ENCODE data around the gene SHISA8. TPM values are rescaled to one million over a fixed set of nuclear protein-coding genes. Genes with fewer than 3 reads are reported as not detected.

SHISA8 gene
- total and polyA plus RNA-seq, 12 donors = 0.16 to 4.6 (median 1.4) TPM

DNA sequence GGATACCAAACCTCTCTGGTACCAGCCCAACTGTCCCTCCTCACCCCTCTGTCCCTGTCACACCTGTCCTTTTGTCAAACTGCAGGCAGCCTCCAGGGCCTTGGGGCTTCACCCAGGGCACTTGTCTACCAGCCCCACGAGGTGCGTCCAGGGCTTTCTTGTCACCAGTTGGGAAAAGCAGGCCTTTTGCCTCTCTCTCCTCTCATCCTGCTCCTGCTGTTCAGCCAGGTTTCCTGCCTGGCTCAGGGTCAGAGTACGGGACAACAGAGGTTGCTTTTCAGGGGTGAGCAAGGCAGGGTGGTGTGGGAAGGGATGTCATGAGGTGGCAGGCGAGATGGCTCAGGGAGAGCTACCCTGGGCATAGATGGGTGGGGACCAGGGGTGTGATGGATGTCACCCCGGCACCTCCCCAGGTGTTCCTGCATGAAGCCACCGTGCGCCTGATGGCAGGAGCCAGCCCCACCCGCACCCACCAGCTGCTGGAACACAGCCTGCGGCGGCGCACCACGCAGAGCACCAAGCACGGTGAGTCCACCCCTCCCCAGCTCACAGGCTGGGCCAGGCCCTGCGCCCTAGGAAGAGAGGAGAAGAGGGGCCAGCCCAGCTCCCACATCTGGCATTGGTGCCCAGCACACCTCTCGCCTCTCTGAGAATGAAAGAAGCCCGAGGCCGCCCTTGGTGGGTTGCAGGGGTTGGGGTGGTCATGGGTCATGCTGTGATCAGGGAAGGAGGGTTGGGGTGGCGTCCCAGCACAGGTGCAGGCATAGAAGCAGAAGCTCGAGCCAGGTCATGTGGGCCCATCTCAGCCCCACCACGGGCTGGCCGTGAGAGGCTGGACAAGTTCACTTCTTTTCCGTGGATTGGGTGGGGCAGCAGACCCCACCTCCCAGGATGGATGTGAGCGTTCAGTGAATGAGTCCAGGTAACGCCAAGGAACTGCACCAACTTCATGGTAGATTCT is 10.1 kb downstream of the SHISA8 start:
- ATAC-seq (no peak), DNase-seq (no peak)
- TF ChIP-seq, protein P1, sequence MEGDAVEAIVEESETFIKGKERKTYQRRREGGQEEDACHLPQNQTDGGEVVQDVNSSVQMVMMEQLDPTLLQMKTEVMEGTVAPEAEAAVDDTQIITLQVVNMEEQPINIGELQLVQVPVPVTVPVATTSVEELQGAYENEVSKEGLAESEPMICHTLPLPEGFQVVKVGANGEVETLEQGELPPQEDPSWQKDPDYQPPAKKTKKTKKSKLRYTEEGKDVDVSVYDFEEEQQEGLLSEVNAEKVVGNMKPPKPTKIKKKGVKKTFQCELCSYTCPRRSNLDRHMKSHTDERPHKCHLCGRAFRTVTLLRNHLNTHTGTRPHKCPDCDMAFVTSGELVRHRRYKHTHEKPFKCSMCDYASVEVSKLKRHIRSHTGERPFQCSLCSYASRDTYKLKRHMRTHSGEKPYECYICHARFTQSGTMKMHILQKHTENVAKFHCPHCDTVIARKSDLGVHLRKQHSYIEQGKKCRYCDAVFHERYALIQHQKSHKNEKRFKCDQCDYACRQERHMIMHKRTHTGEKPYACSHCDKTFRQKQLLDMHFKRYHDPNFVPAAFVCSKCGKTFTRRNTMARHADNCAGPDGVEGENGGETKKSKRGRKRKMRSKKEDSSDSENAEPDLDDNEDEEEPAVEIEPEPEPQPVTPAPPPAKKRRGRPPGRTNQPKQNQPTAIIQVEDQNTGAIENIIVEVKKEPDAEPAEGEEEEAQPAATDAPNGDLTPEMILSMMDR (IDR thresholded peaks at IDR 0.05) = no peak
- Histone ChIP-seq H3K9me3 (no peaks in the 10 kb centered on the region), H3K27ac (peak overlapping the region in 1 of 10 donors; percentile 73), H3K36me3 (peaks cover 0 to 82% (median 42%) of the 10 kb centered on the region in 9 donors), H3K4me3 (no peak overlapping the region), H3K27me3 (peaks cover 0 to 11% (median 0%) of the 10 kb centered on the region in 7 donors), H3K4me1 (peaks cover 0 to 44% (median 17%) of the 10 kb centered on the region in 9 donors)
- WGBS, 2 donors = 92 to 94% methylated on average over 24 of the region's 24 CpGs
- intact Hi-C loops (cut with DNase I) = no loop called here

DNA sequence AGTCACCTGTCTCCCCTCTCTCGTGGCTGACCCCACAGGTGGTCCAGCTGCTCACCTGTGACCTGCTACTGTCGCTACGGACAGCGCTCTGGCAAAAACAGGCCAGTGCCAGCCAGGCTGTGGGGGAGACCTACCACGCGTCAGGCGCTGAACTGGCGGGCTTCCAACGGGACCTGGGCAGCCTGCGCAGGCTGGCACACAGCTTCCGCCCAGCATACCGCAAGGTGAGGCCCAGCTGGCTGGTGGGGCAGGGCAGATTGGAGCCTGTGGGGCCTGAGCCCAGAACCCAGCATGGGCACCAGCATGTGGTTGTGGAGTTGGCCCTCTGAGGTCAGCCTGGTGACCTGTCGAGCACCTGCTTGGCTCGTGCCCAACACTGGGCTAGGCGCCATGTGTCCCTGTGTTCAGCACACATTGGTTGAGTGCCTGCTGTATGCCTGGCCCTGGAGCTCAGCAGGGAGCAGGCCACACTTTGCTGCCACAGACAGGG is 11.9 kb downstream of the SHISA8 start:
- no peaks in the 10 kb centered on the region for H3K27me3 ChIP-seq
- peak overlapping the region in 9 of 10 donors; percentile 9 to 77 (median 71) for H3K27ac ChIP-seq
- whole genome bisulfite sequencing, 2 donors = 67 to 68% methylated on average over 15 of the region's 15 CpGs
- DNase-seq (peak; percentile 74 to 81), ATAC-seq (peak; percentile 38 to 81 (median 68))
- H3K9me3 ChIP-seq = no peaks in the 10 kb centered on the region
- intact Hi-C loops (cut with DNase I) = no loop called here
- H3K4me3 ChIP-seq = no peak overlapping the region
- peaks cover 0 to 100% (median 47%) of the 10 kb centered on the region in 9 donors for H3K36me3 ChIP-seq
- TF ChIP-seq, protein P1 (IDR thresholded peaks at IDR 0.05) = no peak
- H3K4me1 ChIP-seq = peaks cover 0 to 45% (median 24%) of the 10 kb centered on the region in 9 donors

DNA sequence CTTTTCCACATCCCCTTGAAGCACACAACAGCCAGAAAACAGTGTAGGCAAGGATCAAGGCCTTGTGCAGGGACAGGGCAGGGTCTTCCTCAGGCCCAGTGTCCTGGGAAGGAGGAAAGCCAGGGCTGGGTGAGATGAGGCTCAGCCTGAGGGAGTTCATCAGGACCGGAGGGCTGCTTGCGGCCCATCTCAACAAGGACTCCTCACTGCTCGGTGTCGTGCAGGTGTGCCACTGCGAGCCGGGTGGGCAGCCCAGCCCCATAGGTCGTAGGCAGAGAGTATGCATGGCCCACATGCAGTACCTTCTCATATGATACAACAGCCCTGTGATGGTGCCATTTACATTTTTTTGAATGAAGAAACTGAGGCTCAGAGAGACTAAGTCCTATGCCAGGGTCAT is 12.9 kb downstream of the SHISA8 start:
- DNase-seq (no peak), ATAC-seq (no peak)
- TF ChIP-seq, protein P1 (IDR thresholded peaks at IDR 0.05) = no peak
- WGBS, 2 donors = 85 to 95% methylated on average over 7 of the region's 7 CpGs
- H3K27ac ChIP-seq = peak overlapping the region in 3 of 10 donors; percentile 71 to 73 (median 72)
- H3K4me3 ChIP-seq = no peak overlapping the region
- H3K4me1 ChIP-seq = peaks cover 0 to 47% (median 24%) of the 10 kb centered on the region in 9 donors
- H3K36me3 ChIP-seq = peaks cover 0 to 100% (median 48%) of the 10 kb centered on the region in 9 donors
- H3K9me3 ChIP-seq = no peaks in the 10 kb centered on the region
- intact Hi-C loops (cut with DNase I) = no loop called here
- H3K27me3 ChIP-seq = no peaks in the 10 kb centered on the region

DNA sequence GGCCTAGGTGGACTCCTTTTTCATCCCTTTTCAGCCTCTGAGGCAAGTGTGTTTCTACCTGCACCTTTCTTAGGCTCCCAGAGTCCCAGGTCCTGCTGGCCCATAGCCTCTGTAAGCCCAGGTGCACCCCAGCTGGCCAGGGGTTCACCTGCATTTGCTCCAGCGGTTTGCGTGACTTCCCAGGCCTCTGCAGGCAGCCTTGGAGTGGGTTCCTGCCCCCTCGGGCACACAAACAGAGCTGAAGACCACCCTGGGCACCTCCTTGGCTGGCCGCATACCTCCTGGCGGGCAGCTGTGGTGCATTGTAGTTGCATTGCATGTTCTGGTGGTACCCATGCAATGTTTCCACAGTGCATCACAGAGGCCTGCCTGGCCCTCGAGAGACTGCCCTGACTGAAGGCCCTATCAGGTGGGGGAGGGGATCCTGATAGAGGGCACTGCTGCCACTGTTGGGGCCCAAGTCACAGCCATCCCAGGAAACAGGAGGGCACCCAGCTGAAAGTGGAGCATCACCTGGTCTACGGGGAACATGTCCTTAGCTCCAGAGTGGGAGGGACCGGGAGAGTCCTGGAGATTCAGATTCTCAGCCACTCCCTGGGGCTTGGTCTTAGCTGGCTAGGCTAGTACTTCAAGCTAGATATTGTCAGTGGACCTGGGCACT is 14.1 kb downstream of the SHISA8 start:
- intact Hi-C loops (cut with DNase I) = no loop called here
- 90 to 94% methylated on average over 8 of the region's 8 CpGs for WGBS, 2 donors
- ATAC-seq = no peak
- Histone ChIP-seq H3K4me1 (peaks cover 0 to 51% (median 24%) of the 10 kb centered on the region in 9 donors), H3K27me3 (no peaks in the 10 kb centered on the region), H3K36me3 (peaks cover 0 to 100% (median 60%) of the 10 kb centered on the region in 9 donors), H3K9me3 (no peaks in the 10 kb centered on the region), H3K4me3 (no peak overlapping the region), H3K27ac (peak overlapping the region in 5 of 10 donors; percentile 39 to 79 (median 73))
- TF ChIP-seq, protein P1 (IDR thresholded peaks at IDR 0.05) = no peak
- DNase-seq = no peak

All from heart right ventricle (tissue), 16 donors.